ENCODE results near the gene FGF22. TPM values are rescaled to one million over a fixed set of nuclear protein-coding genes. Genes with fewer than 3 reads are reported as not detected.

Gene FGF22
- polyA plus RNA-seq, 3 donors: not detected

- 87% methylated on average over 11 of the region's 18 CpGs for WGBS (ENCODE audit: insufficient coverage)
- no peak overlapping the region for H3K4me2 ChIP-seq (replicated peaks; ENCODE audit: extremely low read depth, low read length, poor library complexity, severe bottlenecking)
- H3K4me3 ChIP-seq (replicated peaks in 1 of 3; ENCODE audit: low read depth in 2 of 3, low read length in 3 of 3): no peak overlapping the region
- peaks cover 2 to 25% (median 11%) of the 10 kb centered on the region in 7 donors for H3K9me3 Mint-ChIP-seq
- intact Hi-C loops (cut with micrococcal nuclease): no loop called here
- peaks cover 22 to 34% (median 31%) of the 10 kb centered on the region in 3 donors for H3K27me3 Mint-ChIP-seq (ENCODE audit: low read depth in 3 of 3)
- H3K9ac ChIP-seq (ENCODE audit: insufficient read depth, low read length, poor library complexity, severe bottlenecking): no peak overlapping the region
- no peak for DNase-seq
- H3K4me3 Mint-ChIP-seq: no peak overlapping the region
- no peak overlapping the region for H3K27ac ChIP-seq (ENCODE audit: low read depth in 1 of 2, low read length in 2 of 2)
- TF ChIP-seq, protein P1, sequence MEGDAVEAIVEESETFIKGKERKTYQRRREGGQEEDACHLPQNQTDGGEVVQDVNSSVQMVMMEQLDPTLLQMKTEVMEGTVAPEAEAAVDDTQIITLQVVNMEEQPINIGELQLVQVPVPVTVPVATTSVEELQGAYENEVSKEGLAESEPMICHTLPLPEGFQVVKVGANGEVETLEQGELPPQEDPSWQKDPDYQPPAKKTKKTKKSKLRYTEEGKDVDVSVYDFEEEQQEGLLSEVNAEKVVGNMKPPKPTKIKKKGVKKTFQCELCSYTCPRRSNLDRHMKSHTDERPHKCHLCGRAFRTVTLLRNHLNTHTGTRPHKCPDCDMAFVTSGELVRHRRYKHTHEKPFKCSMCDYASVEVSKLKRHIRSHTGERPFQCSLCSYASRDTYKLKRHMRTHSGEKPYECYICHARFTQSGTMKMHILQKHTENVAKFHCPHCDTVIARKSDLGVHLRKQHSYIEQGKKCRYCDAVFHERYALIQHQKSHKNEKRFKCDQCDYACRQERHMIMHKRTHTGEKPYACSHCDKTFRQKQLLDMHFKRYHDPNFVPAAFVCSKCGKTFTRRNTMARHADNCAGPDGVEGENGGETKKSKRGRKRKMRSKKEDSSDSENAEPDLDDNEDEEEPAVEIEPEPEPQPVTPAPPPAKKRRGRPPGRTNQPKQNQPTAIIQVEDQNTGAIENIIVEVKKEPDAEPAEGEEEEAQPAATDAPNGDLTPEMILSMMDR (IDR thresholded peaks at IDR 0.05): no peak
- H3K9me3 ChIP-seq (replicated peaks in 1 of 2; ENCODE audit: control insufficient read depth in 1 of 2, insufficient read depth in 1 of 2, low read length in 2 of 2): peaks cover 0 to 21% of the 10 kb centered on the region in 2 donors
- no peaks in the 10 kb centered on the region for H4K20me1 ChIP-seq (ENCODE audit: insufficient read depth, low read length)
- no peaks in the 10 kb centered on the region for H3K36me3 ChIP-seq (replicated peaks in 1 of 2; ENCODE audit: control insufficient read depth in 1 of 2, insufficient read depth in 2 of 2, low read length in 2 of 2)
- no peaks in the 10 kb centered on the region for H3K36me3 Mint-ChIP-seq
- H2AFZ ChIP-seq (ENCODE audit: insufficient read depth, low read depth, low read length, poor library complexity, severe bottlenecking): no peak overlapping the region
- H3K4me1 Mint-ChIP-seq: peaks cover 2% of the 10 kb centered on the region
- no peaks in the 10 kb centered on the region for H3K4me1 ChIP-seq (ENCODE audit: control insufficient read depth in 1 of 2, insufficient read depth in 2 of 2, low read length in 2 of 2)
- no peak overlapping the region for H3K27ac Mint-ChIP-seq
- H3K27me3 ChIP-seq (ENCODE audit: control insufficient read depth in 2 of 2, insufficient read depth in 2 of 2, low read length in 2 of 2): peaks cover 0 to 4% of the 10 kb centered on the region in 2 donors
- H3K79me2 ChIP-seq (ENCODE audit: insufficient read depth, low read length): no peaks in the 10 kb centered on the region
These were observed 42.0 kb upstream of the FGF22 start for GRCh38 chr19:597406-598315.

- Mint-ChIP-seq H3K9me3 (peaks cover 4 to 32% (median 11%) of the 10 kb centered on the region in 7 donors), H3K36me3 (no peaks in the 10 kb centered on the region), H3K4me1 (peaks cover 2% of the 10 kb centered on the region), H3K4me3 (peak overlapping the region in 1 of 2 donors; percentile 35), H3K27me3 (ENCODE audit: low read depth in 3 of 3) (peaks cover 8 to 13% (median 10%) of the 10 kb centered on the region in 3 donors), H3K27ac (no peak overlapping the region)
- Histone ChIP-seq H4K20me1 (ENCODE audit: insufficient read depth, low read length) (no peaks in the 10 kb centered on the region), H3K4me3 (replicated peaks in 1 of 3; ENCODE audit: low read depth in 2 of 3, low read length in 3 of 3) (no peak overlapping the region), H3K36me3 (replicated peaks in 1 of 2; ENCODE audit: control insufficient read depth in 1 of 2, insufficient read depth in 2 of 2, low read length in 2 of 2) (no peaks in the 10 kb centered on the region), H2AFZ (ENCODE audit: insufficient read depth, low read depth, low read length, poor library complexity, severe bottlenecking) (no peak overlapping the region), H3K79me2 (ENCODE audit: insufficient read depth, low read length) (no peaks in the 10 kb centered on the region), H3K9ac (ENCODE audit: insufficient read depth, low read length, poor library complexity, severe bottlenecking) (no peak overlapping the region), H3K4me1 (ENCODE audit: control insufficient read depth in 1 of 2, insufficient read depth in 2 of 2, low read length in 2 of 2) (no peaks in the 10 kb centered on the region), H3K4me2 (replicated peaks; ENCODE audit: extremely low read depth, low read length, poor library complexity, severe bottlenecking) (no peak overlapping the region), H3K27ac (ENCODE audit: low read depth in 1 of 2, low read length in 2 of 2) (no peak overlapping the region), H3K9me3 (replicated peaks in 1 of 2; ENCODE audit: control insufficient read depth in 1 of 2, insufficient read depth in 1 of 2, low read length in 2 of 2) (peaks cover 0 to 21% of the 10 kb centered on the region in 2 donors), H3K27me3 (ENCODE audit: control insufficient read depth in 2 of 2, insufficient read depth in 2 of 2, low read length in 2 of 2) (no peaks in the 10 kb centered on the region)
- TF ChIP-seq, protein P1 (IDR thresholded peaks at IDR 0.05): no peak
- WGBS (ENCODE audit: insufficient coverage): 94% methylated on average over 28 of the region's 28 CpGs
- DNase-seq: no peak
- intact Hi-C loops (cut with micrococcal nuclease): no loop called here
These were observed 38.4 kb upstream of the FGF22 start for GRCh38 chr19:601310-601709.

Data from CD14-positive monocyte (primary cell).